ENCODE results near the gene PGR. TPM values are rescaled to one million over a fixed set of nuclear protein-coding genes. Genes with fewer than 3 reads are reported as not detected.

PGR gene
- polyA plus RNA-seq, 2 of the 4 experiments (the other 2 are of a cell fraction): not detected

GRCh38 chr11:101104716-101105115 lies 24.9 kb downstream of the PGR start:
- no peak for FAIRE-seq
- no peaks in the 10 kb centered on the region for H3K4me1 ChIP-seq
- POLR2A ChIA-PET: no interaction called here

GRCh38 chr11:101103433-101103832 lies 26.2 kb downstream of the PGR start:
- H3K4me1 ChIP-seq: no peaks in the 10 kb centered on the region
- TF ChIP-seq TP53 (CRISPR knock-in tag; IDR thresholded peaks at IDR 0.05) (no peak), CBX2 (IDR thresholded peaks at IDR 0.05; ENCODE audit: borderline replicate concordance, low read depth) (no peak), MAFK (IDR thresholded peaks at IDR 0.05; ENCODE audit: partially characterized antibody) (peak; percentile 33), NPAS2 (CRISPR knock-in tag; IDR thresholded peaks at IDR 0.05; ENCODE audit: borderline replicate concordance) (no peak)
- DNase-seq (ENCODE audit: low read depth in 1 of 2, low spot score in 1 of 2) (no peak), ATAC-seq (no peak), FAIRE-seq (no peak)
- WGBS (ENCODE audit: missing lambda C conversion rate): 13% methylated on average over 2 of the region's 2 CpGs
- ChIA-PET CTCF (no interaction called here), POLR2A (no interaction called here)
- no peaks in the 10 kb centered on the region for H3K9me3 ChIP-seq
- no peak overlapping the region for H3K4me3 ChIP-seq
- no peak overlapping the region for H3K4me2 ChIP-seq
- H3K27ac ChIP-seq: no peak overlapping the region

More at GRCh38 chr11:101104716-101105115, 24.9 kb downstream of the PGR start:
- CTCF ChIA-PET: no interaction called here
- DNase-seq (ENCODE audit: low read depth in 1 of 2, low spot score in 1 of 2) (no peak), ATAC-seq (no peak)
- Histone ChIP-seq H3K4me2 (no peak overlapping the region), H3K27ac (no peak overlapping the region), H3K9me3 (no peaks in the 10 kb centered on the region), H3K4me3 (no peak overlapping the region)
- TF ChIP-seq, protein P1, sequence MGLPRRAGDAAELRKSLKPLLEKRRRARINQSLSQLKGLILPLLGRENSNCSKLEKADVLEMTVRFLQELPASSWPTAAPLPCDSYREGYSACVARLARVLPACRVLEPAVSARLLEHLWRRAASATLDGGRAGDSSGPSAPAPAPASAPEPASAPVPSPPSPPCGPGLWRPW (IDR thresholded peaks at IDR 0.05): no peak
- TF ChIP-seq RNF2 (IDR thresholded peaks at IDR 0.05; ENCODE audit: borderline replicate concordance, low read depth) (no peak), MAZ (IDR thresholded peaks at IDR 0.05; ENCODE audit: borderline replicate concordance, low read depth, low read length) (no peak), RFX5 (IDR thresholded peaks at IDR 0.05) (no peak), KDM1A (IDR thresholded peaks at IDR 0.05; ENCODE audit: low read depth) (no peak), ZC3H11A (IDR thresholded peaks at IDR 0.05) (no peak), HOXA7 (CRISPR knock-in tag; IDR thresholded peaks at IDR 0.05) (no peak), POLR2AphosphoS2 (conservative IDR thresholded peaks at IDR 0.05; ENCODE audit: low read length) (no peak), NPAS2 (CRISPR knock-in tag; IDR thresholded peaks at IDR 0.05; ENCODE audit: borderline replicate concordance) (no peak), MAFK (IDR thresholded peaks at IDR 0.05; ENCODE audit: partially characterized antibody) (no peak), RAD21 (conservative IDR thresholded peaks at IDR 0.05 in 1 of 2, IDR thresholded peaks at IDR 0.05 in 1 of 2) (no peak), NR3C1 (IDR thresholded peaks at IDR 0.05) (no peak), HOXB5 (CRISPR knock-in tag; IDR thresholded peaks at IDR 0.05) (no peak), CEBPB (IDR thresholded peaks at IDR 0.05) (no peak), HDAC2 (IDR thresholded peaks at IDR 0.05) (no peak)
- TF ChIP-seq, protein P2, sequence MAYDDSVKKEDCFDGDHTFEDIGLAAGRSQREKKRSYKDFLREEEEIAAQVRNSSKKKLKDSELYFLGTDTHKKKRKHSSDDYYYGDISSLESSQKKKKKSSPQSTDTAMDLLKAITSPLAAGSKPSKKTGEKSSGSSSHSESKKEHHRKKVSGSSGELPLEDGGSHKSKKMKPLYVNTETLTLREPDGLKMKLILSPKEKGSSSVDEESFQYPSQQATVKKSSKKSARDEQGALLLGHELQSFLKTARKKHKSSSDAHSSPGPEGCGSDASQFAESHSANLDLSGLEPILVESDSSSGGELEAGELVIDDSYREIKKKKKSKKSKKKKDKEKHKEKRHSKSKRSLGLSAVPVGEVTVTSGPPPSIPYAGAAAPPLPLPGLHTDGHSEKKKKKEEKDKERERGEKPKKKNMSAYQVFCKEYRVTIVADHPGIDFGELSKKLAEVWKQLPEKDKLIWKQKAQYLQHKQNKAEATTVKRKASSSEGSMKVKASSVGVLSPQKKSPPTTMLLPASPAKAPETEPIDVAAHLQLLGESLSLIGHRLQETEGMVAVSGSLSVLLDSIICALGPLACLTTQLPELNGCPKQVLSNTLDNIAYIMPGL (CRISPR knock-in tag; IDR thresholded peaks at IDR 0.05; ENCODE audit: borderline replicate concordance): no peak
- TF ChIP-seq, protein P3, sequence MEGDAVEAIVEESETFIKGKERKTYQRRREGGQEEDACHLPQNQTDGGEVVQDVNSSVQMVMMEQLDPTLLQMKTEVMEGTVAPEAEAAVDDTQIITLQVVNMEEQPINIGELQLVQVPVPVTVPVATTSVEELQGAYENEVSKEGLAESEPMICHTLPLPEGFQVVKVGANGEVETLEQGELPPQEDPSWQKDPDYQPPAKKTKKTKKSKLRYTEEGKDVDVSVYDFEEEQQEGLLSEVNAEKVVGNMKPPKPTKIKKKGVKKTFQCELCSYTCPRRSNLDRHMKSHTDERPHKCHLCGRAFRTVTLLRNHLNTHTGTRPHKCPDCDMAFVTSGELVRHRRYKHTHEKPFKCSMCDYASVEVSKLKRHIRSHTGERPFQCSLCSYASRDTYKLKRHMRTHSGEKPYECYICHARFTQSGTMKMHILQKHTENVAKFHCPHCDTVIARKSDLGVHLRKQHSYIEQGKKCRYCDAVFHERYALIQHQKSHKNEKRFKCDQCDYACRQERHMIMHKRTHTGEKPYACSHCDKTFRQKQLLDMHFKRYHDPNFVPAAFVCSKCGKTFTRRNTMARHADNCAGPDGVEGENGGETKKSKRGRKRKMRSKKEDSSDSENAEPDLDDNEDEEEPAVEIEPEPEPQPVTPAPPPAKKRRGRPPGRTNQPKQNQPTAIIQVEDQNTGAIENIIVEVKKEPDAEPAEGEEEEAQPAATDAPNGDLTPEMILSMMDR (IDR thresholded peaks at IDR 0.05): no peak

DNA sequence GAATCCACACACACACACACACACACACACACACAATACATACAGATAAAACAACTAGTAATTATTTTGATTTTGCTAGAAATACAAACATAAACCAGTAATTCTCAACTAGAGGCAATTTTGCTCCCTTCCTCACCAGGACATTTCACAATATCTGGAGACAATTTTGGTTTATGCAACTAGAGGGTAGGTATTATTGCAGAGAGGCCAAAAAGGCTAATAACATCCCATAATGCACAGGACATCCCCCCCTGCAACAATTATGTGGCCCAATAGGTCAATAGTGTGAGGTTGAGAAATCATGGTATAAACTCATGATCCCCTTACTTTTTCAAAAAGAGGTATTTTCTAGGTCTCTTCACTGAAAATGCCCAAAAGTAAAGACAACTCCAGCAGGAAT lies 29.0 kb downstream of the PGR start:
- H3K4me1 ChIP-seq: no peaks in the 10 kb centered on the region
- H3K9me3 ChIP-seq: no peaks in the 10 kb centered on the region
- DNase-seq (ENCODE audit: low read depth in 1 of 2, low spot score in 1 of 2) (no peak), FAIRE-seq (no peak), ATAC-seq (no peak)
- no peak for TF ChIP-seq POLR2AphosphoS2 (conservative IDR thresholded peaks at IDR 0.05; ENCODE audit: low read length)
- TF ChIP-seq, protein P2 (CRISPR knock-in tag; IDR thresholded peaks at IDR 0.05; ENCODE audit: borderline replicate concordance): no peak
- no peak for TF ChIP-seq KDM5A (IDR thresholded peaks at IDR 0.05)
- TF ChIP-seq, protein P1 (IDR thresholded peaks at IDR 0.05): no peak
- TF ChIP-seq ELK1 (IDR thresholded peaks at IDR 0.05; ENCODE audit: low read depth, low read length): no peak
- no peak for TF ChIP-seq NFE2L2 (conservative IDR thresholded peaks at IDR 0.05; ENCODE audit: low read length)
- no peak for TF ChIP-seq HDAC2 (IDR thresholded peaks at IDR 0.05)
- no peak for TF ChIP-seq FOXS1 (CRISPR knock-in tag; IDR thresholded peaks at IDR 0.05)
- no peak for TF ChIP-seq MAZ (IDR thresholded peaks at IDR 0.05; ENCODE audit: borderline replicate concordance, low read depth, low read length)
- no peak for TF ChIP-seq JUNB (IDR thresholded peaks at IDR 0.05)
- TF ChIP-seq HOXA7 (CRISPR knock-in tag; IDR thresholded peaks at IDR 0.05): no peak
- no peak for TF ChIP-seq JUN (IDR thresholded peaks at IDR 0.05)
- TF ChIP-seq, protein P4, sequence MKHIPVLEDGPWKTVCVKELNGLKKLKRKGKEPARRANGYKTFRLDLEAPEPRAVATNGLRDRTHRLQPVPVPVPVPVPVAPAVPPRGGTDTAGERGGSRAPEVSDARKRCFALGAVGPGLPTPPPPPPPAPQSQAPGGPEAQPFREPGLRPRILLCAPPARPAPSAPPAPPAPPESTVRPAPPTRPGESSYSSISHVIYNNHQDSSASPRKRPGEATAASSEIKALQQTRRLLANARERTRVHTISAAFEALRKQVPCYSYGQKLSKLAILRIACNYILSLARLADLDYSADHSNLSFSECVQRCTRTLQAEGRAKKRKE (CRISPR knock-in tag; IDR thresholded peaks at IDR 0.05; ENCODE audit: low read depth): no peak
- no peak overlapping the region for H3K4me2 ChIP-seq
- ChIA-PET POLR2A (no interaction called here), CTCF (no interaction called here)
- H3K4me3 ChIP-seq: no peak overlapping the region
- no peak overlapping the region for H3K27ac ChIP-seq
